ENCODE results near the gene AFG1L.
"Not testable (repeated sequence)": the region's sequence is repeated elsewhere in the genome, so short reads cannot be mapped to it uniquely, and the experiment has no call there.

- TF ChIP-seq TCF7 (CRISPR knock-in tag; IDR thresholded peaks at IDR 0.05; ENCODE audit: low read depth); SP1 (CRISPR knock-in tag; conservative IDR thresholded peaks at IDR 0.05); CTCF (IDR thresholded peaks at IDR 0.05); ZNF281 (CRISPR knock-in tag; IDR thresholded peaks at IDR 0.05); ERG (CRISPR knock-in tag; IDR thresholded peaks at IDR 0.05); USF1 (CRISPR knock-in tag; IDR thresholded peaks at IDR 0.05); ZNF121 (CRISPR knock-in tag; IDR thresholded peaks at IDR 0.05); E2F5 (CRISPR knock-in tag; IDR thresholded peaks at IDR 0.05): not testable (repeated sequence)
Measured at GRCh38 chr6:108535920-108536535, 241.2 kb downstream of the AFG1L start.
